Esophagus squamous epithelium (tissue), 5 donors: ENCODE measurements around the gene FURIN. TPM values are rescaled to one million over a fixed set of nuclear protein-coding genes. Genes with fewer than 3 reads are reported as not detected.
"Not testable (repeated sequence)": the region's sequence is repeated elsewhere in the genome, so short reads cannot be mapped to it uniquely, and the experiment has no call there.

ENCODE experiments used
- DNase-seq: peaks from one replicate; lab custom pipeline; 2025; lab: John Stamatoyannopoulos, UW
- H3K27ac ChIP-seq, 4 donors: fragments of 200-600 bp; sonication (generic); one replicate each; pipeline ENCODE4 v1.5.1; 2016 to 2019; ENCODE audit warnings: mild to moderate bottlenecking in 1 of 4
- H3K27me3 ChIP-seq, 4 donors: fragments of 200-600 bp; sonication (generic); 1 replicate in 3 of 4; 2 replicates in 1 of 4; pipeline versions ENCODE4 v1.5.1 to v1.6.0; 2017 to 2021; ENCODE audit warnings: antibody characterized with exemption in 1 of 4
- H3K36me3 ChIP-seq, 3 donors: fragments of 200-600 bp; sonication (generic); one replicate each; pipeline ENCODE4 v1.5.1; 2016 to 2019
- H3K4me1 ChIP-seq, 3 donors: fragments of 200-600 bp; sonication (generic); one replicate each; pipeline ENCODE4 v1.5.1; 2017 to 2019
- H3K4me3 ChIP-seq, 4 donors: fragments of 200-600 bp; sonication (generic); 1 replicate in 3 of 4; 2 replicates in 1 of 4; pipeline ENCODE4 v1.5.1; 2016 to 2019; ENCODE audit warnings: mild to moderate bottlenecking in 2 of 4, moderate library complexity in 1 of 4
- H3K9me3 ChIP-seq, 3 donors: fragments of 200-600 bp; sonication (generic); one replicate each; pipeline ENCODE4 v1.5.1; 2016 to 2019
- CTCF ChIP-seq, 6 experiments: fragments of 450-650 bp in 4 of 6; fragments of 200-600 bp in 2 of 6; sonication (generic) in 2 of 6; IDR thresholded peaks; one replicate each; pipeline ENCODE4 v1.5.1; 2016 to 2019; ENCODE audit warnings: antibody characterized with exemption in 6 of 6, mild to moderate bottlenecking in 4 of 6, moderate library complexity in 4 of 6
- POLR2A ChIP-seq, 4 donors: fragments of 450-650 bp; IDR thresholded peaks; one replicate each; pipeline ENCODE4 v1.6.1; 2017; ENCODE audit warnings: antibody characterized with exemption in 4 of 4, mild to moderate bottlenecking in 4 of 4, moderate library complexity in 3 of 4
- WGBS, 2 donors: methylation state at CpG; one replicate each; pipeline ENCODE4 v1.1.5; 2018; 5-methylcytosine and 5-hydroxymethylcytosine counted together
- intact Hi-C: fragments of 100-400 bp; cut with DNase I; formaldehyde crosslinking; loops from one replicate; pipeline ENCODE4 v1.15.0; 2022
- total RNA-seq, 4 donors: library from RNA; depleted of rRNA; stranded (reverse); fragments of >200 nt; gene quantifications; one replicate each; pipeline ENCODE4 v1.1.0, GENCODE V29; 2016
- donor health status: DM: yes; HTN: yes; CAD: no.

The FURIN gene
- total RNA-seq, 4 donors from 2014 or later = 27.7 to 43.3 (median 38.5) TPM

- no peaks in the 10 kb centered on the region for H3K9me3 ChIP-seq
- DNase-seq = no peak
- no peaks in the 10 kb centered on the region for H3K27me3 ChIP-seq
- WGBS, 2 donors = 89 to 92% methylated on average over 8 to 19 of the region's 29 CpGs
- H3K4me1 ChIP-seq = no peaks in the 10 kb centered on the region
- intact Hi-C loops = no loop called here
- peaks cover 16 to 68% (median 29%) of the 10 kb centered on the region in 3 donors for H3K36me3 ChIP-seq
- no peak overlapping the region for H3K4me3 ChIP-seq
- TF ChIP-seq CTCF (IDR thresholded peaks at IDR 0.05) = no peak
- no peak for TF ChIP-seq POLR2A (IDR thresholded peaks at IDR 0.05)
- H3K27ac ChIP-seq = no peak overlapping the region
Measured at GRCh38 chr15:90892498-90893174, 24.2 kb downstream of the FURIN start.

GRCh38 chr15:90893175-90894090 lies 25.0 kb downstream of the FURIN start:
- Histone ChIP-seq H3K4me1 (no peaks in the 10 kb centered on the region), H3K9me3 (no peaks in the 10 kb centered on the region), H3K27me3 (no peaks in the 10 kb centered on the region), H3K4me3 (no peak overlapping the region), H3K27ac (no peak overlapping the region), H3K36me3 (peaks cover 16 to 68% (median 29%) of the 10 kb centered on the region in 3 donors)
- 85% methylated on average over 15 of the region's 33 CpGs; no CpG with 5 or more reads in 1 of the 2 donors for WGBS, 2 donors
- intact Hi-C loops = no loop called here
- DNase-seq = no peak
- TF ChIP-seq POLR2A (IDR thresholded peaks at IDR 0.05) (no peak), CTCF (IDR thresholded peaks at IDR 0.05) (no peak)

- TF ChIP-seq POLR2A (IDR thresholded peaks at IDR 0.05) (no peak), CTCF (IDR thresholded peaks at IDR 0.05) (no peak)
- WGBS, 2 donors = 75 to 78% methylated on average over 5 of the region's 10 CpGs
Measured at GRCh38 chr15:90895571-90896117, 27.3 kb downstream of the FURIN start.

GRCh38 chr15:90897131-90897655 lies 28.8 kb downstream of the FURIN start:
- 77 to 86% methylated on average over 9 to 14 of the region's 14 CpGs for WGBS, 2 donors
- not testable (repeated sequence) for H3K27me3 ChIP-seq

More at GRCh38 chr15:90895571-90896117, 27.3 kb downstream of the FURIN start:
- H3K4me3 ChIP-seq = no peak overlapping the region
- no peaks in the 10 kb centered on the region for H3K27me3 ChIP-seq
- H3K27ac ChIP-seq = no peak overlapping the region
- no peak for DNase-seq
- intact Hi-C loops = no loop called here
- H3K4me1 ChIP-seq = no peaks in the 10 kb centered on the region
- H3K9me3 ChIP-seq = no peaks in the 10 kb centered on the region
- H3K36me3 ChIP-seq = peaks cover 13 to 51% (median 21%) of the 10 kb centered on the region in 3 donors

More at GRCh38 chr15:90897131-90897655, 28.8 kb downstream of the FURIN start:
- DNase-seq, H3K9me3 ChIP-seq, H3K4me3 ChIP-seq, intact Hi-C loops, H3K27ac ChIP-seq: not testable (repeated sequence)
- peaks cover 12 to 36% (median 13%) of the 10 kb centered on the region in 3 donors for H3K36me3 ChIP-seq
- H3K4me1 ChIP-seq = peaks cover 4 to 11% (median 5%) of the 10 kb centered on the region in 3 donors
